Activated T-cell treated with anti-CD3 and anti-CD28 coated beads, Interleukin-2, amount 50 U/mL, for 72 hours (primary cell): ENCODE data around the gene PTPN3. TPM values are rescaled to one million over a fixed set of nuclear protein-coding genes. Genes with fewer than 3 reads are reported as not detected.

Experiments
- ATAC-seq, 2 donors: fragments of 150-1000 bp; cut with Tn5 transposase; replicated peaks in 1 of 2; 2 replicates each; pipeline ENCODE4 v1.10.0; 2021; ENCODE audit warnings: moderate library complexity in 2 of 2, mild to moderate bottlenecking in 1 of 2
- DNase-seq, 2 donors: peaks; one replicate each; pipeline ENCODE4 v3.0.0; 2021 to 2022; ENCODE audit warnings: mixed read lengths in 1 of 2
- H3K27ac Mint-ChIP-seq: one replicate; pipeline ENCODE4 v1.8.0; 2022; ENCODE audit warnings: mild to moderate bottlenecking, moderate library complexity, mixed read lengths
- H3K27me3 Mint-ChIP-seq: one replicate; pipeline ENCODE4 v1.8.0; 2022; ENCODE audit warnings: low read depth, mixed read lengths
- H3K36me3 Mint-ChIP-seq, 2 donors: one replicate each; pipeline ENCODE4 v1.8.0; 2022; ENCODE audit warnings: mixed read lengths in 2 of 2, mild to moderate bottlenecking in 1 of 2; ENCODE audit not compliant: insufficient read depth in 2 of 2
- H3K4me1 Mint-ChIP-seq: one replicate; pipeline ENCODE4 v1.8.0; 2022; ENCODE audit warnings: low read depth, mixed read lengths
- H3K4me3 Mint-ChIP-seq, 2 donors: one replicate each; pipeline ENCODE4 v1.8.0; 2022; ENCODE audit warnings: mild to moderate bottlenecking in 2 of 2, mixed read lengths in 2 of 2, moderate library complexity in 2 of 2
- H3K9me3 Mint-ChIP-seq, 2 donors: one replicate each; pipeline ENCODE4 v1.8.0; 2022; ENCODE audit warnings: mixed read lengths in 2 of 2
- total RNA-seq, 2 donors: library from RNA; stranded (reverse); gene quantifications; one replicate each; pipeline ENCODE4 v1.2.3, GENCODE V29; 2022

PTPN3 gene
- total RNA-seq, 2 donors from 2014 or later, result 2.7 to 5.4 TPM

DNA sequence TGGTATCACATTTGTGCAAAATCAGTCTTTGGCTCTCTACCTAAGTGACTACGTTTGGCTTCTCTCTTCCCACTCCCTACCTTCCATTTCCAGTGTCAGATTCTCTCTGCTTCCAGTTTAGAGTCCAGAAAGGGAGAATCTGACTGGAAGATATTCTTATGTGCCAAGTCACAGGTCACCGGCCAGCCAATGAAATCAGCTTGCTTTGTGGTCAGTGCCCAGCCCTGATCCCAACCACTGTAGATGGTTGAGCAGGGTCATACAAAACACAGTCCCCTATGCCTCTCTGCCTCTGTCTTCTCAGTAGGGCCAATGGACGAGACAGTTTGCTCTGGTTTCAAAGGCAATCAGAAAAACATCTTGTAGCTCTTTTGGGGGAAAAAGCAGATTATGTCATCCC lies 161.7 kb downstream of the PTPN3 start:
- H3K4me3 Mint-ChIP-seq, result no peak overlapping the region
- DNase-seq, result no peak
- no peaks in the 10 kb centered on the region for H3K9me3 Mint-ChIP-seq
- no peaks in the 10 kb centered on the region for H3K36me3 Mint-ChIP-seq
- no peak for ATAC-seq
- H3K4me1 Mint-ChIP-seq, result no peaks in the 10 kb centered on the region
- H3K27me3 Mint-ChIP-seq, result peaks cover 6% of the 10 kb centered on the region
- no peak overlapping the region for H3K27ac Mint-ChIP-seq

DNA sequence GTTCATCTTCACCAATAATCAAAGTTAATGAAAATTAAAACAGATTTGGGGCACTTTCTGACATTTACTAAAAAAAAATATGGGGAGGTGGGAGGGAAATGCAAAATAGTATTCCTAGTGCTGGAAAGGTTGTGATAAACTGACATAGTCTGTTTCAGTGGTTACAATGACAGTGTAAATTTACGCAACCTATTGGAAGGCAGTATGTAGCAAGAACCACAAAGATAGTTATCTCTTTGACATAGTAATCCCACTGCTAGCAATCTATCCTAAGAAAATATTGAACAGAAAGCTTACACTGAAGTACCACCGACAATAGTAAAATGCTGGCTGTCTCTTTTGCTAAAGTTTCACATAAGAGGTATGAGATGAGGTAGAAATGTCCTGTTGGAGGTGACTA lies 162.2 kb downstream of the PTPN3 start:
- H3K9me3 Mint-ChIP-seq, result no peaks in the 10 kb centered on the region
- peaks cover 6% of the 10 kb centered on the region for H3K27me3 Mint-ChIP-seq
- DNase-seq, result no peak
- no peak overlapping the region for H3K4me3 Mint-ChIP-seq
- no peak overlapping the region for H3K27ac Mint-ChIP-seq
- H3K4me1 Mint-ChIP-seq, result no peaks in the 10 kb centered on the region
- H3K36me3 Mint-ChIP-seq, result no peaks in the 10 kb centered on the region
- no peak for ATAC-seq

DNA sequence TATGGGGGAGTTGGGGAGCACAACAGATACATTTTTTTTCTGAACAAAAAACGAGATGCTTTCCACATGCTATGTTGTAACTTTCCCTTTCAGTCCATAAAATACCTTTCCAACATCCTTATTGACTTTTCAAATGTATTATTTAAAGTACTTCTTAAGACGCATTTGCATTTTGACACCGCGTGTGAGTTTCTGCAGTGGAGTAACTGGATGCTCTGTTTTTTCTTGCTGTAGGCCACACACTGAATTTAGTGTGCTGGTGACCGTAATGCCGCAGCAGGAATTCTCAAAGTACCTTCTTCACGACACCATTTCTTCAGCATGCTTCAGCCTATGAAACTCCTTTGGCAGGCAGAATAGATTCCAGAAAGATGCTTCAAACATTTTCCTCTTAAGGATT lies 163.0 kb downstream of the PTPN3 start:
- Mint-ChIP-seq H3K4me1 (no peaks in the 10 kb centered on the region), H3K27ac (no peak overlapping the region), H3K36me3 (no peaks in the 10 kb centered on the region), H3K9me3 (no peaks in the 10 kb centered on the region), H3K4me3 (no peak overlapping the region), H3K27me3 (peaks cover 6% of the 10 kb centered on the region)
- ATAC-seq, result no peak
- DNase-seq, result no peak

DNA sequence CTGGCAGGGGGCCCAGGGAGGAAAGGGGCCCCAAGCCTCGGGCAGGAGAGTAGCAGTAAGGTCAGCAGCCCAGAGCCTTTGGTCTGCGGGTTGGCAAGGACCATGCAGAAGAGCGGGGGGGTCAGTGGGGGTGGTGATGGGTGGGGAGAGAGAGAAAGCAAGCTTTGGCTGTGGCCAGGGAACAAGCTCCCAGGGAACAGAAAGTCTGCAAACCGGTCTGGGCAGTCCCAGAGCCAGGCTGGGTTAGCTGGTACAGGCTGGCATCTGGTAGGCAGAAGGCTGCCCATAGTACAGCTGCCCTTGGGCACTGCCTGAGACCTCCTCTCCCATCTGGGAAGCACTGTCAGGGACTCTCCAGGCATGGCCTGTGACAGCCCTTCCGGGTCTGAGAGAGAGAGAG lies 166.8 kb downstream of the PTPN3 start:
- Mint-ChIP-seq H3K27me3 (peaks cover 35% of the 10 kb centered on the region), H3K4me1 (no peaks in the 10 kb centered on the region), H3K27ac (no peak overlapping the region), H3K4me3 (no peak overlapping the region), H3K9me3 (no peaks in the 10 kb centered on the region), H3K36me3 (no peaks in the 10 kb centered on the region)
- ATAC-seq, result no peak
- no peak for DNase-seq

DNA sequence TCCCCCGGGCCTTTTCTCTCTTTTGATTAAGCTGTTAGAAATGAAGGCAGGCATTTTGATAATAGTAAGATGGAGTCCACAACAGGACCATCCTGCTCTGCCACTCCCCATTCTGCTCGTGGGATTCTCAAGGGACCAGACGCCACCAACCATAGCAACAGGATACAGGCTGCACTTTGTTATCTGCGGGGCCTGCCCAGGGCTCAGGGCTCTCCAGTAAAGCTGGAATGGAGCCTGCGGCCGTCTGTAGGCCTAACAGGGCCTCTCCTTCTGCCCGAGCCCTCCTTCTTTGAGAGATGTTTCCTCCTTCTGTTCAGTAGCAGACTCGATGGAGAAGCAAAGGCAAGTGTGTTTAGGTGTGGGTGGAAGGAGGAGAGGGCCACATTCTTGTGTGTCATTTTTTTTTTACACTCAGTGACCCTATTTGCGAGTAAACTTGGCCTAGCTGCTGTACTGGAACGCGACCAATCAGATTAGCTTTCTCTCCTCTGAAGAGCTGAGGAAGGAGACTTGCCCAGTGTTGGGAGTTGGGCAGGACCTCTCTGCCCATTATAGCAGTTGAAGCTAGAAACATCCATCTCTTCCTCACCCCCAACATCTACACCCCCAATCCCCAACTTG lies 168.4 kb downstream of the PTPN3 start:
- ATAC-seq, result no peak
- DNase-seq, result no peak
- H3K4me3 Mint-ChIP-seq, result no peak overlapping the region
- no peaks in the 10 kb centered on the region for H3K36me3 Mint-ChIP-seq
- no peaks in the 10 kb centered on the region for H3K4me1 Mint-ChIP-seq
- peaks cover 43% of the 10 kb centered on the region for H3K27me3 Mint-ChIP-seq
- H3K27ac Mint-ChIP-seq, result no peak overlapping the region
- H3K9me3 Mint-ChIP-seq, result no peaks in the 10 kb centered on the region

DNA sequence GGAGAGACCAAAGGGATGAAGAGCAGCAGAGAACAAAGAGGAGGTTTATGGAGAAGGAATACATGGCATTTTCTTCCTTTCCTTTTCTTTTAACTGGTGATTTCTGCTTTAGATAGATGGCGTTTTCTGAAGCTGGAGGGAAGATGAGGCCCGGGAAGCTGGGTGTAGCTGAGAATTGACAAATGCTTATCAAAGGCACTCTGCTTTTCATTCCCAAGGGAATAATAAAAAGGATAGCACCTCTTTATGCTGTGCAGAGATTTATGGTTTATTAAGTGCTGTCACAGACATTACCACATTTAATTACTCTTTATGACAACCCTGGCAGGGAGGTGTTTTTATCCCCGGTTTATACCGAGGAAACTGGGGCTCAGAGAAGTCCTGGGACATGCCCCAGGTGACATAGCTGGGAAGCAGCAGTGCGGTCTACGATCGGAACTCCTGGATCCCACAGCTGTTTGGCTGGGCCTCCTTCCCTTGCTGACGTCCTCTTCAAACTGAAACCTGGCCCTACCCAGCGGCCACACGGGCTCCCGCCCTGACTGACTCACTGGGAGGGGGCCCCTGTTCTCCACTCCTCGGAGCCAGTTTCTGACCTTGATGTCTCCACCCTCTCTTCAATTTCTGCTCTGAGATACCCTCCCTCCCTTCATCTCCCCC lies 169.0 kb downstream of the PTPN3 start:
- ATAC-seq, result no peak
- Mint-ChIP-seq H3K27me3 (peaks cover 46% of the 10 kb centered on the region), H3K27ac (no peak overlapping the region), H3K4me3 (no peak overlapping the region), H3K9me3 (no peaks in the 10 kb centered on the region), H3K4me1 (no peaks in the 10 kb centered on the region), H3K36me3 (no peaks in the 10 kb centered on the region)
- DNase-seq, result no peak

Other genes with a start within 250 kb of the PTPN3 start
- 1 to 10 TPM; 1.6 to 3.8 TPM for gene EPB41L4B, start 177.2 kb downstream of the PTPN3 start, total RNA-seq